Medulla oblongata (tissue), 1 donor: Measurements from ENCODE around the gene LLPH.

Source experiments
- DNase-seq: peaks from one replicate; pipeline ENCODE4 v3.0.0-alpha.2; 2015; ENCODE audit errors: extremely low spot score

Gene LLPH

GRCh38 chr12:66090157-66090556 is 40.4 kb downstream of the LLPH start:
- DNase-seq = no peak

DNA sequence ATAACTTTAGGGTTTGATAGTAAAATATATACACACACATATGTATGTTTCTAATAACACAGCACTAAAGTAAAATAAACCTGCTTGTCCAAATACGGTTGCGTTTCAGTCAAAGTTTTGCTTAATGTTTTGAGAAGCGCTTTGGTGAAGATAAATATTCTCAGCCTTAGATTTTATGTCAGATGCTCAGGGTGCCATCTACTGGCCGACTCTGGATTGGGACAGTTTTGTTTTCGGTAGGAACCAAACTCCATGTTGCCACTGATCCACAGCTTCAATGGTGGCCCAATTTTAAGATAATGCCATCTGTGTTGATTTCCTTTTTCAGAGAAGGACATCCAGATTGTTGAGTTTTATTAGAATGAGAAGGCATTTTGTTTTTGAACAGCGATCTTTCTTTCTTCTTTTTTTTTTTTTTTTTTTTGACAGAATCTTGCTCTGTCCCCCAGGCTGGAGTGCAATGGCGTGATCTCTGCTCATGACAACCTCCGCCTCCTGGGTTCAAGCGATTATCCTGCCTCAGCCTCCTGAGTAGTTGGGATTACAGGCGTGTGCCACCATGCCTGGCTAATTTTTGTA is 43.1 kb downstream of the LLPH start:
- DNase-seq = peak; percentile 80

DNA sequence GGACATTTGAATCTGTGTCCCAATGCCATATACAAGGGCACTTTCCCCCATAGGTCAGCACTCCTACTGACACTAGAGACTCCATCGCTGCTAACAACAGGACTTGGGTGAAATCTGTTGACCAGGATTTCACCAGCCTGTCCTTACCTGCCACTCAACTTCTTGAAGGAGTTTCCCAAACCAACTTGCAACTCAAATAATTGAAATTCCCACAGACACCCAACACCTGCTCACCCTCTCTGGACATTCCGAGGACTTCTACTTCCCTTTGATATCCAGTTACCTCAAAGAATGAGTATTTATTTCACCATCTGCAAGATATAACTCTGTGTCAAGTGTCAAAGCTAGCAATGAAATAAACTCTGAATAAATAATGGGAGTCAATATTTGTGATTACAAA is 44.6 kb downstream of the LLPH start:
- DNase-seq = no peak

DNA sequence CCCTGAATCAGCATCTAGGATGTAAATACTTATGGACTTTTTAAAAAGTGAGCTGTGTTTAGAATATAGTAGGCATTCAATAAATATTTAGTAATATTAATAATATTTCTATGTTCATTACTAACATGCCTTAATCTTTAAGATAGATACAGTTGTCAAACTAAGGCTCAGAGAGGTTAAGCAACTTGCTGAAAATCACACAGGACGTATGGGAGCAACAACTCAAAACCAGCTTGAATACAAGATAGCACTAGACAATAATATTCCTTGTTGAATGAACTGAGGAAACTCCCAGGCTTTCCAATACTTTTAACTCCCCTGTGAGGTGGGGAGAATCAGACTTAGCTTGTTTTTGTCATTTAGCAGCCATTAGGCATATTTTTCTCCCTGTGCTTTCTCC is 45.3 kb downstream of the LLPH start:
- no peak for DNase-seq

- DNase-seq = no peak
These were observed 46.8 kb downstream of the LLPH start for GRCh38 chr12:66083766-66084165.

GRCh38 chr12:66082744-66083143 is 47.8 kb downstream of the LLPH start:
- DNase-seq = no peak

DNA sequence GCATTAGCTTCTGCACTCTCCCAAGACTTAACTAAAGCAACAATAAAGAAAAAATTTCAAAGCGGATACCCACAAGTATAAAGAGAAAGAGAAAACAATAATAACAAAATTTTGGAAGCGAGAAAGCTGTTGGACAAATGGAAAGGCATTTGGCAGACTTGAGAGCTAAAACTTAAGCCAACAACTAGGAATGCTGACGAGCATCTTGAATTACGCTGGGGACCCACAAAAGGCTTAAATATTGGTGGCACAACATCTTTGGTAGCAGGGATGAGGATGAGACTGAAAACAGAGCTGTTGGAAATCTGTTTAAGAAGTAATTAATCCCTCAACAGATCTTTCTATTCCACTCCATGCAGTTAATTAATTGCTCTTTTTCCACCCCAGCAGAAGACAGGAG is 49.8 kb downstream of the LLPH start:
- no peak for DNase-seq

DNA sequence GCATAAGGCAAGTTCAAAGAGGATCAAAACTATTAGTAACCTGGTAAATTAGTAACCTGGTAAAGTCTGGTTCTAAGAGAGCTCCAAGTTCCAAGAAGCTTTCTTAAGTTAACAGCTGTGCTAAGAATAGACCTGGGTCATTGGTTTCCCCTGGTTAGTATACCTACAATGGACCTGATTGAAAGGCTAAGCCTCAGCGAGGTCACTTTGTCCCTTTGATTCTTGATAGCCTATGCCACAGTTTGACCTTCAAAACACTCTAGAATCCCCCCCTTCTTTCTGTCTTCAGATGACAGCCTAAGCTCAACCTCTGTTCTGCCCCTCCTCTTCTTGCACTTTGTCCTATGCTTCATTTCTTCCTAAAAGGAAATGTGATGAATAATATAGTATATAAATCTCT is 53.0 kb downstream of the LLPH start:
- DNase-seq = no peak

- no peak for DNase-seq
These were observed 56.0 kb downstream of the LLPH start for GRCh38 chr12:66074561-66074960.

GRCh38 chr12:66072566-66072965 is 58.0 kb downstream of the LLPH start:
- DNase-seq = no peak

DNA sequence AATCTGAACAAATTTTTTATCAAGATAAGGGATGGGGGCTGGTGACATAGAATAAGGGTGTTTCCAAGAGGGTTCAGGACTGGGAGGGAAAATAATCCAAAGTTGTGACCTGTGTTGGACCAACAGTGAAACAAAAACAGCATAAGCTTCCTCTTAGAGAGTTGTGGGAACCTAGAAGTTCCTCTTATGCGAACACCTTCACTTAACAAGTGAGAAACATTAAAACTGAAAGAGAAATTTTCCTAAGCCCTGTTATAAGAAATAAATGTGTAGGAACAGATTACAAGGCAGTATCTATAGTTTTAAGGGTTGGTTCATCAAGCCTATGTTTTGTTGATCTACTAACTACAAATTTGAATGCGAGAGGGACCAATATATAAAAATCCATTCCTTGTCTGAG is 58.4 kb downstream of the LLPH start:
- no peak for DNase-seq

DNA sequence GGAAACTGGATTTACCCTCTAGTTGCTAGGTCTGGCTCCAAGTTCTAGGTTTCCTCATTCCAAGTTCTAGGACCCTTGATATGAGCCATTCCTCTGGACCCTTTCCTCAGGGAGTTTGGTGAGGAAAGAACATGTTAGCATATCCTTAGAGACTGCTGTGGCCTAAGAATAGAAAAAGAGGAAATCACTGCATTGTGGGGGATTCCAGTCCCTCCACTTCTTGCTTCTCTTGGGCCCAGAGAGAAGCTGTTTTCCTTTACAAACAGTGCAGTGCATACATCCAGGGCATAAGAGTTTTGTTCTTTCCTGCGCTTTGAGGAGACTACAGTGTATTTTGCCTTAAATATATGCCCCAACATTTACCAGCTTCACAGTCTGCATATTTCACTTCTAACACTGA is 59.0 kb downstream of the LLPH start:
- peak; percentile 13 for DNase-seq

- DNase-seq = no peak
These were observed 60.0 kb downstream of the LLPH start for GRCh38 chr12:66070378-66071120.

DNA sequence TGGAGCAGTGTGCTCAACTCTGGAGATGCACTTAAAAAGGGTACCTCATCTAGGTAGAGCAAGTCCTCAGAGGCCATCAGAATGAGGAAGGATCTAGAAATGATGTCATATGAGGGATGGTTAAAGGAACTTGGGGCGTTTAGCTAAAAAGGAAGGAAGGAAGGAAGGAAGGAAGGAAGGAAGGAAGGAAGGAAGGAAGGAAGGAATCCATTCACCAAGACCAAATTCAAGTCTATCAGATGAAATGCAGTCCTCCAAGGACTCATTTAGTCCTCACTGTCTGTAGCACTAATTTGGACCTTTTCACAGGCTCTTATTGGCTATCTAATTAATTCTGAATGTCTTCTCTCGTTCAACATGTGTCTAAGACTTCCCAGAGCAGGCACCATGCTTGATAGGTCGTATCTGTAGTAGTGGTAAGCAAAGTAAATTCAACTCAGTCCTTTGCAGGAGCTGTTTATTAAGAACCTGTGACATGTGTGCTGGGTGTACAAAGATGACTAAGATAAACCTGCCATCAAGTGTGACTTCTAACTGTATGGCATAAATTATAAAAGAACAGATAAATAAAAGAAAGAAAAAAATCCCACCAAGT is 63.5 kb downstream of the LLPH start:
- no peak for DNase-seq
